H9 (cell line): ENCODE data around the gene FXYD6. TPM values are rescaled to one million over a fixed set of nuclear protein-coding genes. Genes with fewer than 3 reads are reported as not detected.
A peak's percentile ranks its signal among the peaks of the same experiment; 100 is the strongest.

Experiments used
- DNase-seq: peaks from one replicate; pipeline ENCODE4 v3.0.0-alpha.2; 2017
- H2AFZ ChIP-seq: one replicate; pipeline ENCODE4 v1.6.1; 2013; ENCODE audit warnings: mild to moderate bottlenecking, low read length, control low read depth, moderate library complexity
- H2AK5ac ChIP-seq: 2 replicates; pipeline ENCODE4 v1.6.1; 2013; ENCODE audit warnings: low read length, control low read depth, mixed read lengths; ENCODE audit not compliant: insufficient read length
- H2BK120ac ChIP-seq: one replicate; pipeline ENCODE4 v1.6.1; 2013; ENCODE audit warnings: low read depth, mild to moderate bottlenecking, low read length, control low read depth, inconsistent platforms; ENCODE audit not compliant: poor library complexity, severe bottlenecking
- H2BK12ac ChIP-seq: 2 replicates; pipeline ENCODE4 v1.6.1; 2013; ENCODE audit warnings: low read length, control low read depth, mixed read lengths, low read depth; ENCODE audit not compliant: insufficient read length
- H2BK15ac ChIP-seq: 2 replicates; pipeline ENCODE4 v1.6.1; 2013; ENCODE audit warnings: low read depth, low read length, control low read depth
- H2BK20ac ChIP-seq: one replicate; pipeline ENCODE4 v1.6.1; 2013; ENCODE audit warnings: low read depth, mild to moderate bottlenecking, low read length, control low read depth, inconsistent platforms; ENCODE audit not compliant: poor library complexity, severe bottlenecking
- H2BK5ac ChIP-seq: 2 replicates; pipeline ENCODE4 v1.6.1; 2013; ENCODE audit warnings: low read length, control low read depth, mixed read lengths; ENCODE audit not compliant: insufficient read length
- H3K14ac ChIP-seq: 2 replicates; pipeline ENCODE4 v1.6.1; 2013; ENCODE audit warnings: low read length, control low read depth; ENCODE audit not compliant: insufficient read depth
- H3K18ac ChIP-seq: 2 replicates; pipeline ENCODE4 v1.6.1; 2013; ENCODE audit warnings: low read depth, mild to moderate bottlenecking, mixed read lengths, low read length, control low read depth; ENCODE audit not compliant: insufficient read length
- H3K23ac ChIP-seq: 2 replicates; pipeline ENCODE4 v1.6.1; 2013; ENCODE audit warnings: low read length, control low read depth, mixed read lengths, low read depth; ENCODE audit not compliant: insufficient read length
- H3K23me2 ChIP-seq: 2 replicates; pipeline ENCODE4 v1.6.1; 2013; ENCODE audit warnings: low read depth, mild to moderate bottlenecking, mixed read lengths, low read length, control low read depth; ENCODE audit not compliant: insufficient read length, poor library complexity, severe bottlenecking
- H3K27ac ChIP-seq: 2 replicates; pipeline ENCODE4 v1.5.1; 2013; ENCODE audit warnings: low read length, control low read depth, mixed read lengths, low read depth; ENCODE audit not compliant: insufficient read length
- H3K27me3 ChIP-seq: 2 replicates; pipeline ENCODE4 v1.6.1; 2013; ENCODE audit warnings: low read length, control low read depth, inconsistent platforms; ENCODE audit not compliant: insufficient read depth
- H3K4ac ChIP-seq: 2 replicates; pipeline ENCODE4 v1.6.1; 2013; ENCODE audit warnings: low read depth, mild to moderate bottlenecking, control low read depth, inconsistent platforms, low read length, moderate library complexity
- H3K4me1 ChIP-seq: 2 replicates; pipeline ENCODE4 v1.6.1; 2013; ENCODE audit warnings: low read length, control low read depth, inconsistent platforms; ENCODE audit not compliant: insufficient read depth
- H3K4me2 ChIP-seq: 2 replicates; pipeline ENCODE4 v1.6.1; 2013; ENCODE audit warnings: low read length, control low read depth, mixed read lengths; ENCODE audit not compliant: insufficient read length, insufficient read depth
- H3K56ac ChIP-seq: 2 replicates; pipeline ENCODE4 v1.6.1; 2013; ENCODE audit warnings: low read depth, mild to moderate bottlenecking, mixed read lengths, low read length, control low read depth; ENCODE audit not compliant: insufficient read length
- H3K79me1 ChIP-seq: 2 replicates; pipeline ENCODE4 v1.6.1; 2013; ENCODE audit warnings: low read depth, mild to moderate bottlenecking, moderate library complexity, low read length, control low read depth, inconsistent platforms; ENCODE audit not compliant: insufficient read depth, poor library complexity, severe bottlenecking
- H3K79me2 ChIP-seq: 2 replicates; pipeline ENCODE4 v1.6.1; 2013; ENCODE audit warnings: low read length, control low read depth, inconsistent platforms; ENCODE audit not compliant: insufficient read depth
- H3K9ac ChIP-seq: 2 replicates; pipeline ENCODE4 v1.6.1; 2013; ENCODE audit warnings: low read length, control low read depth, mixed read lengths; ENCODE audit not compliant: insufficient read length; ENCODE audit errors: extremely low read depth
- H3K9me3 ChIP-seq: one replicate; pipeline ENCODE4 v1.6.1; 2013; ENCODE audit warnings: low read depth, low read length, inconsistent platforms; ENCODE audit not compliant: control insufficient read depth
- H3T11ph ChIP-seq: one replicate; pipeline ENCODE4 v1.6.1; 2013; ENCODE audit warnings: mild to moderate bottlenecking, low read length, control low read depth, inconsistent platforms
- H4K20me1 ChIP-seq: one replicate; pipeline ENCODE4 v1.6.1; 2013; ENCODE audit not compliant: control insufficient read depth, insufficient read length, insufficient read depth
- H4K5ac ChIP-seq: 2 replicates; pipeline ENCODE4 v1.6.1; 2013; ENCODE audit warnings: low read depth, mild to moderate bottlenecking, mixed read lengths, low read length, control low read depth; ENCODE audit not compliant: insufficient read length
- H4K8ac ChIP-seq: replicated peaks from 2 replicates; pipeline ENCODE4 v1.6.1; 2013; ENCODE audit warnings: low read length, control low read depth, mixed read lengths, low read depth; ENCODE audit not compliant: insufficient read length
- H4K91ac ChIP-seq: 2 replicates; pipeline ENCODE4 v1.6.1; 2013; ENCODE audit warnings: low read depth, mild to moderate bottlenecking, moderate library complexity, mixed read lengths, low read length, control low read depth; ENCODE audit not compliant: insufficient read length
- H3K27ac Mint-ChIP-seq, 3 experiments: 2 replicates in 2 of 3; 3 replicates in 1 of 3; pipeline ENCODE4 v1.8.0; 2020 to 2021; ENCODE audit warnings: mixed read lengths in 3 of 3, mild to moderate bottlenecking in 1 of 3, moderate library complexity in 1 of 3
- H3K27me3 Mint-ChIP-seq: 2 replicates; pipeline ENCODE4 v1.8.0; 2021; ENCODE audit warnings: low read depth, mild to moderate bottlenecking, moderate library complexity, mixed read lengths
- H3K36me3 Mint-ChIP-seq, 3 experiments: 2 replicates in 2 of 3; 3 replicates in 1 of 3; pipeline ENCODE4 v1.8.0; 2020 to 2021; ENCODE audit warnings: low read depth in 3 of 3, mixed read lengths in 3 of 3; ENCODE audit not compliant: insufficient read depth in 1 of 3
- H3K4me1 Mint-ChIP-seq, 2 experiments: 2 replicates each; pipeline ENCODE4 v1.8.0; 2020; ENCODE audit warnings: mixed read lengths in 2 of 2
- H3K4me3 Mint-ChIP-seq, 2 experiments: 2 replicates in 1 of 2; 3 replicates in 1 of 2; pipeline ENCODE4 v1.8.0; 2020 to 2021; ENCODE audit warnings: mild to moderate bottlenecking in 2 of 2, mixed read lengths in 2 of 2, moderate library complexity in 1 of 2
- H3K9me3 Mint-ChIP-seq, 2 experiments: 2 replicates in 1 of 2; 3 replicates in 1 of 2; pipeline ENCODE4 v1.8.0; 2020; ENCODE audit warnings: mild to moderate bottlenecking in 2 of 2, mixed read lengths in 2 of 2, moderate library complexity in 1 of 2
- CTCF ChIP-seq: fragments of 200-600 bp; sonication (generic); conservative IDR thresholded peaks from 3 replicates; pipeline ENCODE4 v1.8.0; 2021; ENCODE audit warnings: antibody characterized with exemption, mild to moderate bottlenecking
- WGBS: extraction: QIAGEN DNeasy Blood & Tissue Kit; methylation state at CpG from one replicate; pipeline ENCODE4 v1.1.7; 2013; ENCODE audit warnings: missing lambda C conversion rate, low lambda C conversion rate, mixed read lengths; ENCODE audit not compliant: insufficient read length; ENCODE audit errors: extremely low coverage; 5-methylcytosine and 5-hydroxymethylcytosine counted together
- total RNA-seq: library from RNA; stranded (reverse); gene quantifications from 2 replicates; pipeline ENCODE4 v1.2.1, GENCODE V29; 2021

The FXYD6 gene
- total RNA-seq, 1 experiment from 2014 or later = 18.3 TPM

- Mint-ChIP-seq H3K4me3 (no peak overlapping the region), H3K9me3 (no peaks in the 10 kb centered on the region), H3K27ac (no peak overlapping the region; a peak in 1 of 7 replicates), H3K4me1 (peaks cover 9 to 16% of the 10 kb centered on the region in 2 experiments), H3K36me3 (no peaks in the 10 kb centered on the region; a peak in 1 of 7 replicates), H3K27me3 (peaks cover 6% of the 10 kb centered on the region)
- Histone ChIP-seq H3K23ac (no peak overlapping the region), H2BK12ac (no peak overlapping the region), H4K5ac (no peak overlapping the region), H2BK5ac (no peak overlapping the region), H4K20me1 (no peaks in the 10 kb centered on the region), H4K8ac (no peak overlapping the region), H3K79me1 (no peaks in the 10 kb centered on the region), H2BK20ac (no peak overlapping the region), H2AFZ (no peak overlapping the region), H3K27ac (no peak overlapping the region), H2BK15ac (no peak overlapping the region), H2BK120ac (no peak overlapping the region), H3K9ac (no peak overlapping the region), H3K79me2 (no peaks in the 10 kb centered on the region), H3K4me2 (peak overlapping the region; percentile 7), H3K4me1 (no peaks in the 10 kb centered on the region), H3K18ac (no peak overlapping the region), H2AK5ac (no peak overlapping the region), H3T11ph (no peak overlapping the region), H3K9me3 (no peaks in the 10 kb centered on the region), H3K14ac (no peak overlapping the region), H3K23me2 (no peaks in the 10 kb centered on the region), H4K91ac (no peak overlapping the region), H3K4ac (no peak overlapping the region), H3K56ac (no peak overlapping the region), H3K27me3 (no peaks in the 10 kb centered on the region)
- peak; percentile 13; the same call in 1 of the 3 replicates for TF ChIP-seq CTCF
- DNase-seq = no peak
- no CpG with 5 or more reads among the region's 17 CpGs for WGBS
Observed at GRCh38 chr11:117908109-117908895, 31.8 kb upstream of the FXYD6 start.
